Esophagus squamous epithelium (tissue), 5 donors: ENCODE measurements around the gene DUSP2. TPM values are rescaled to one million over a fixed set of nuclear protein-coding genes. Genes with fewer than 3 reads are reported as not detected.

ENCODE experiments used
- DNase-seq: peaks from one replicate; lab custom pipeline; 2025; lab: John Stamatoyannopoulos, UW
- H3K27ac ChIP-seq, 4 donors: fragments of 200-600 bp; sonication (generic); one replicate each; pipeline ENCODE4 v1.5.1; 2016 to 2019; ENCODE audit warnings: mild to moderate bottlenecking in 1 of 4
- H3K27me3 ChIP-seq, 4 donors: fragments of 200-600 bp; sonication (generic); 1 replicate in 3 of 4; 2 replicates in 1 of 4; pipeline versions ENCODE4 v1.5.1 to v1.6.0; 2017 to 2021; ENCODE audit warnings: antibody characterized with exemption in 1 of 4
- H3K36me3 ChIP-seq, 3 donors: fragments of 200-600 bp; sonication (generic); one replicate each; pipeline ENCODE4 v1.5.1; 2016 to 2019
- H3K4me1 ChIP-seq, 3 donors: fragments of 200-600 bp; sonication (generic); one replicate each; pipeline ENCODE4 v1.5.1; 2017 to 2019
- H3K4me3 ChIP-seq, 4 donors: fragments of 200-600 bp; sonication (generic); 1 replicate in 3 of 4; 2 replicates in 1 of 4; pipeline ENCODE4 v1.5.1; 2016 to 2019; ENCODE audit warnings: mild to moderate bottlenecking in 2 of 4, moderate library complexity in 1 of 4
- H3K9me3 ChIP-seq, 3 donors: fragments of 200-600 bp; sonication (generic); one replicate each; pipeline ENCODE4 v1.5.1; 2016 to 2019
- CTCF ChIP-seq, 6 experiments: fragments of 450-650 bp in 4 of 6; fragments of 200-600 bp in 2 of 6; sonication (generic) in 2 of 6; IDR thresholded peaks; one replicate each; pipeline ENCODE4 v1.5.1; 2016 to 2019; ENCODE audit warnings: antibody characterized with exemption in 6 of 6, mild to moderate bottlenecking in 4 of 6, moderate library complexity in 4 of 6
- POLR2A ChIP-seq, 4 donors: fragments of 450-650 bp; IDR thresholded peaks; one replicate each; pipeline ENCODE4 v1.6.1; 2017; ENCODE audit warnings: antibody characterized with exemption in 4 of 4, mild to moderate bottlenecking in 4 of 4, moderate library complexity in 3 of 4
- WGBS, 2 donors: methylation state at CpG; one replicate each; pipeline ENCODE4 v1.1.5; 2018; 5-methylcytosine and 5-hydroxymethylcytosine counted together
- intact Hi-C: fragments of 100-400 bp; cut with DNase I; formaldehyde crosslinking; loops from one replicate; pipeline ENCODE4 v1.15.0; 2022
- total RNA-seq, 4 donors: library from RNA; depleted of rRNA; stranded (reverse); fragments of >200 nt; gene quantifications; one replicate each; pipeline ENCODE4 v1.1.0, GENCODE V29; 2016
- donor health status: DM: yes; HTN: yes; CAD: no.

The DUSP2 gene
- total RNA-seq, 4 donors from 2014 or later: 1.5 to 10.3 (median 5.6) TPM

- DNase-seq: no peak
- no CpG with 5 or more reads among the region's 64 CpGs for WGBS, 2 donors
- Histone ChIP-seq H3K4me1 (peaks cover 7 to 27% (median 16%) of the 10 kb centered on the region in 3 donors), H3K36me3 (no peaks in the 10 kb centered on the region), H3K4me3 (peak within 1 kb of the TSS; percentile 56 to 90 (median 72)), H3K27me3 (peaks cover 0 to 70% (median 3%) of the 10 kb centered on the region in 4 donors), H3K27ac (peak within 1 kb of the TSS; percentile 27 to 79 (median 53)), H3K9me3 (no peaks in the 10 kb centered on the region)
- intact Hi-C loops: no loop called here
- peak in 1 of 4 donors; percentile 29 for TF ChIP-seq POLR2A (IDR thresholded peaks at IDR 0.05)
- TF ChIP-seq CTCF (IDR thresholded peaks at IDR 0.05): no peak
Observed at GRCh38 chr2:96116424-96116878, 28.8 kb downstream of the DUSP2 start, which contains the start of gene ADRA2B. ADRA2B (minus strand) TSS chr2:96116571; CDS start chr2:96116149, 422 bp downstream.

- H3K36me3 ChIP-seq: no peaks in the 10 kb centered on the region
- no peak for DNase-seq
- 70 to 71% methylated on average over 46 to 57 of the region's 77 CpGs for WGBS, 2 donors
- no peaks in the 10 kb centered on the region for H3K9me3 ChIP-seq
- no peak for TF ChIP-seq POLR2A (IDR thresholded peaks at IDR 0.05)
- no peak for TF ChIP-seq CTCF (IDR thresholded peaks at IDR 0.05)
- peak overlapping the region in 2 of 4 donors; percentile 27 to 79 for H3K27ac ChIP-seq
- peak overlapping the region; percentile 56 to 90 (median 72) for H3K4me3 ChIP-seq
- peaks cover 7 to 27% (median 16%) of the 10 kb centered on the region in 3 donors for H3K4me1 ChIP-seq
- intact Hi-C loops: no loop called here
- peaks cover 0 to 65% (median 0%) of the 10 kb centered on the region in 4 donors for H3K27me3 ChIP-seq
Observed at GRCh38 chr2:96115631-96116423, 29.4 kb downstream of the DUSP2 start.

- TF ChIP-seq CTCF (IDR thresholded peaks at IDR 0.05) (no peak), POLR2A (IDR thresholded peaks at IDR 0.05) (no peak)
- peaks cover 7 to 27% (median 16%) of the 10 kb centered on the region in 3 donors for H3K4me1 ChIP-seq
- no peaks in the 10 kb centered on the region for H3K36me3 ChIP-seq
- no peak overlapping the region for H3K27ac ChIP-seq
- H3K9me3 ChIP-seq: no peaks in the 10 kb centered on the region
- intact Hi-C loops: no loop called here
- H3K4me3 ChIP-seq: peak overlapping the region in 1 of 4 donors; percentile 24
- H3K27me3 ChIP-seq: peaks cover 0 to 62% (median 0%) of the 10 kb centered on the region in 4 donors
- DNase-seq: no peak
- 82 to 84% methylated on average over 5 to 7 of the region's 24 CpGs for WGBS, 2 donors
Observed at GRCh38 chr2:96114903-96115581, 30.2 kb downstream of the DUSP2 start.

GRCh38 chr2:96114546-96114902, 30.7 kb downstream of the DUSP2 start:
- H3K27ac ChIP-seq: no peak overlapping the region
- H3K9me3 ChIP-seq: no peaks in the 10 kb centered on the region
- 91 to 100% methylated on average over 1 to 11 of the region's 13 CpGs for WGBS, 2 donors
- H3K4me1 ChIP-seq: peaks cover 7 to 27% (median 16%) of the 10 kb centered on the region in 3 donors
- H3K27me3 ChIP-seq: peaks cover 0 to 58% (median 0%) of the 10 kb centered on the region in 4 donors
- peak overlapping the region in 1 of 4 donors; percentile 24 for H3K4me3 ChIP-seq
- intact Hi-C loops: no loop called here
- no peaks in the 10 kb centered on the region for H3K36me3 ChIP-seq
- no peak for DNase-seq
- TF ChIP-seq POLR2A (IDR thresholded peaks at IDR 0.05): no peak
- TF ChIP-seq CTCF (IDR thresholded peaks at IDR 0.05): no peak
